GM18498 (cell line): Measurements from ENCODE around the gene CNNM3.
"Not testable (repeated sequence)": the region's sequence is repeated elsewhere in the genome, so short reads cannot be mapped to it uniquely, and the experiment has no call there.

ENCODE experiments used
- ATAC-seq: cut with Tn5 transposase; IDR thresholded peaks from one replicate; pipeline ENCODE4 v1.9.1; 2021; ENCODE audit warnings: mild to moderate bottlenecking, moderate library complexity; ENCODE audit not compliant: unreplicated experiment

The CNNM3 gene

DNA sequence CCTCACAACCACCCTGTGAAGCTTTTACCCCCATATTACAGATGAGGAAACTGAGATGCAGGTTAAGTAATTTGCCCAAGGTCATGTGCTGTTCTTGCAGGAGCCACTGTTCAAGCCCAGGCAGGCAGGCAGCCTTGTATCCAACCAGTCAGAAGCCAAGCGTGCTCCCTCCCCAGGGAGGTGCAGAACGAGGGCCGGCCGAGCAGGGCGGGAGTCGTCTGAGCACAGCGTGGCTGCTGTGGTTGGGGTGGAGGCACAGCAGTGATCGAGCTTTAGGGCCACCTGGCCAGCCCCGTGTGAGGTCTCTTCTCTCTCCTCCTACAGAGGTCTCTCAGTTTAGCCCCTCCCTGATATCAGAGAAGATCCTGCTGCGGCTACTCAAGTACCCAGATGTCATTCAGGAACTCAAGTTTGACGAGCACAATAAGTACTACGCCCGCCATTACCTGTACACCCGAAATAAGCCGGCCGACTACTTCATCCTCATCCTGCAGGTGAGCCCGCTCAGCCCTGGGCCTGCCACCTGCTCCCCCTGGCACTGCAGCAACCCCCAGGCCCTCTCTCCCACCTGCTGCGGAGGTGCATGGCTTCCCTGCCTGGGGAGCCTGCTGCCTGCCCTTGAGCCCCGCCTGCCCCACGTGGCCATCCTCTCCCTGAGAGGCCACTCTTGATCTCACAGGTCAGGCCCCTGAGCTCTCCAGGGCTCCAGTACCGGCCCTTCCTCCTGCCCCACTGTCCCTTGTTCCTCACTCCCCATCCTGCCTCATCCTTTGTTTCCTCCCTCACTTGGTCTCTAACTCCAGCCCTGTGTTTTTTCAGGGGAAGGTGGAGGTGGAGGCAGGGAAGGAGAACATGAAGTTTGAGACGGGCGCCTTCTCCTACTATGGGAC is 17.1 kb upstream of the CNNM3 start:
- ATAC-seq: no peak

DNA sequence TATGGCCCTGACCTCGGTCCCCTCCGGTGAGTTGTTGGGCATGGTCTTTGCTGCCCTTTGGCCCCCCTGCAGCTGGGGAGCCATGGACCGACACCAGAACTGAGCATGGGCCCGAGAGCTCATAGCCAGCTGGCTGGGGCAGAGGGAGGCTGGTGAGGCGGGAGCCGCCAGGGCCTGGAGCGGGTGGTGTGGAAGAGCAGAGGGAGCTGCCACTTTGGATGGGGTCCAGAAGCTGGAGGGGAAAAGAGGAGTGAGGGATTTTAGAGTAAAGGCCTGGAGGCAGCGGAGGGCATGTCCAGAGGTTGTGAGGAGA is 16.5 kb upstream of the CNNM3 start:
- no peak for ATAC-seq

DNA sequence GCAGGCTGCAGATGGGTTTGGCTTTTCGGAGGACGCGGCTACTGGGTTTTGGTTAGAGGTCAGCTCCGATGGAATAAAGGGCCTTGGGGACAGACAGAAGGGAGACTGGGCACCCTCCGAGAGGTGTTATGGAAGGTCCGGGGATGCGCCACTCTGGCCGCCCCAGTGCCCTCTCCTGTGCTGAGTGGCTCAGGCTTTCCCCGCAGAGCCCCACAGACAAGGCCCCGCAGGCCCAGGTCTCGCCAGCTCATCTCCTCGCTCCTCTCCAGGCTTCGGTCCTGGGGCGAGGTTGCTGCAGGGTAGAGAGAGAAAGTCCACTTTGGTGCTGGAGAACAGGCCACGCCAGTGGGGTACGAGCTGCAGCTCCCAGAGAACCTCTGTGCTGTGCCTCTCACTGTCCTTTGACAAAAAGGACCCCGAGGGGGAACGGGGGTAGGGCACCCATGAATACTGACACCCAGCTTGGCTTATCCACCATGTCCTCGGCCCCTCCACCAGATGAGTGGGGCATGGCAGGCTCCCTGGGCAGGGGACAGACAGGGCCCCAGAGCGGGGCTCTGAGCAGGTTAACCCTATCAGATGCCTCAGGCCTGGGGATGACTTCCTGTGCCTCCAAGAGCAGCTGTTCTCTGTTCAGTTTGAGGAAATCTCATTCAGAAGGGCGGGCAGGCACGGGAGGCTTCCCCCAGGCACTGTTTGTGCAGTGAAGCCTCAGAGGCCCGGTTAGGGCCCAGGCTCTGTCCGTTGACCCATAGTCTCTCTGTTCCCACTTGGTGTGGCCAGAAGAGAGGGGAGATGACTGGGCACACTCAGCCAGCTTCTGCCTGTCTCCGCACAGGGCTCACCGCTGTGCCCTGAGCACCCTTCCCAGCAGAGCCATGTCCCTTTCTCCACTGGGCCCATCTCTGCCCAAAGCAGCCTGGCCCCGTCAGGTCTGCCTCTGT is 15.7 kb upstream of the CNNM3 start:
- peak; percentile 22 for ATAC-seq

DNA sequence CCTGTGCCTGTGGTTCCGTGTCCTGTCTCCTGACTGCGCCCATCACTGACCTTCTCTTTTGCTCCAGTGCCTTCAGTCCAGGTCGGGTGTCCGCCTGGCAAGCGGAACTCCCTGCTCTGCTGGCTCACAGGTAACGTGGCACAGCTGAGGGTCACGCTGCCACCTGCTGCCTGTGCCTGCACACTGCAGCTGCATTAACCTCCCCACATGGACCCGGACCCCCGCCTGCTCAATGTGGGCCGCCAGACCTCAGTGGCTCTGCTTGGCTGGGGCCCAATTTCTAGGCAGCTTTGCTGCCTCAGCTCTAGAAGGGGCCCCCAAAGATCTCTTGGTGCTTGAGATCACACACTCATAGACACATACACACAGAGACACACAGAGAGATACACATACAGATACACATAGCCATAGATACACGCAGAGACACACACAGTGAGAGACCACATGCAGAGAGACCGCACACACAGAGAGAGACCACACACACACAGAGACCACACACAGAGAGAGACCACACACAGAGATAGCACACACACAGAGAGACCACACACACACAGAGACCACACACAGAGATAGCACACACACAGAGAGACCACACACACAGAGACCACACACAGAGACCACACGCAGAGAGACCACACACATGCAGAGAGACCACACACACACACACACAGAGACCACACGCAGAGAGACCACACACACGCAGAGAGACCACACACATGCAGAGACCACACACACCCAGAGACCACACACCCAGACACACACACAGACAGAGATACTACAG is 14.9 kb upstream of the CNNM3 start:
- peak; percentile 91 for ATAC-seq

DNA sequence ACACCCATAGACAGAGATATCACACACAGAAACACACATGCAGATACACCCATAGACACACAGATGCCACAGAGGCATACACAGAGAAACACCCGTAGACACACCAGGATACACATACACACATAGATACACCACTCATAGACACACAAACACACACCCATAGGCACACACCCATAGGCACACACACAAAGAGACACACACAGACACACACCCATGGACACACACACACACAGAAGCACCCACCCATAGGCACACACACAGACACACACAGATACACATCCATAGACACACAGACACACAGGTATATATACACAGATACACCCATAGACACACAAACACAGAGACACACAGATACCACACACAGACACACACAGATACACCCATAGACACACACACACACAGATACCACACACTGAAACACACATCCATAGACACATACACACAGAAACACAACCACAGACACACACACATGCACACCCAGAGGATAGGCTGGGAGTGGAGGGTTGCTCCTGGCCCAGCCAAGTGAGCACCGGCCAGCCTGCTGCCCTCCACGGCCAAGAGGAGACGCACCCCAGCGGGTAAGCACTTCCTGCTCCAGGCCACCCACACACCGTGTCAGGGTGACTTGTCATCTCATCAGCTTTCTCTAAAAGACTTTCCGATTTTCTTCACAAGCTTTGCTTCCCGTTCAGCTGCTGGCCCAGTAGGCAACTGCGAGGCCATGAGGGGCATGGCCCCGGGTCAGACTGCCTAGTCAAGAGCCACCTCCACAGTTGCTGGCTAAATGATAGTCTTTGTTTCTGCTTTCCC is 14.1 kb upstream of the CNNM3 start:
- peak; percentile 42 for ATAC-seq

DNA sequence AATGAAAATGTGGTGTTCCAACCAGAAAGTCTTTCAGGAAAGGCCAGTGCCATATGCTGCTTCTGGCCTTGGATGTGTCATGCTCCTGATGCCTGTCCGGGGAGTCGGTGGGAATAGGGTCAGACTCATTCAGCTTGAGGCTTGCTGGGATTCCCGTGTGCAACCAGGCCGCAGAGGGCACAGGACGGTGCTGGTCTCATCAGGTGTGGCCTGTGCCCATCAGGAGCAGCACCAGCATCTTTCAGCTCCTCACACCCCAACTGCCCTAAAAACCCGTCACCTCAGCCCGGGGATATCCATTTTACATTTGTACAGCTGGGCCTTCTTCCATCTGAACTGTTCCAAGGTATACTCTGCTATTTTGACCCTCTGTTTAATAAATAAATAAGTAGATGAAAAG is 13.3 kb upstream of the CNNM3 start:
- no peak for ATAC-seq

DNA sequence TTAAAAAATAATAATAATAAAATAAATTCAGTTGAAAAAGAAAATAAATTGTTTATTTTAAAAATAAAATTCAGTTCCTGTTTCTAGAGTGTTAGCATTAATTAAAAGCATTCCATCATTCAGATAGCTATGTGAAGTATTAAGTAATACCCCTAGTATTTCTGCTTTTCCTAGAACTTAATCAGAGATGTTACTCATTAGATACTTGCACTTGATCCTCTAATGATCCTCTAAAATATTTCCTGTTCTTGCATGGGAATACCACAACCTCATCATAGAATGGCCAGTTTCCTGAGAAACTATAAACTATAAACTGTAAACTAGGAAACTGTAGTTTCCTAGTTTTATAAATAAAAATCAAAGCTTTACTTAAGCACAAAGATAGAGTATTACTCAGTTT is 11.1 kb upstream of the CNNM3 start:
- no peak for ATAC-seq

DNA sequence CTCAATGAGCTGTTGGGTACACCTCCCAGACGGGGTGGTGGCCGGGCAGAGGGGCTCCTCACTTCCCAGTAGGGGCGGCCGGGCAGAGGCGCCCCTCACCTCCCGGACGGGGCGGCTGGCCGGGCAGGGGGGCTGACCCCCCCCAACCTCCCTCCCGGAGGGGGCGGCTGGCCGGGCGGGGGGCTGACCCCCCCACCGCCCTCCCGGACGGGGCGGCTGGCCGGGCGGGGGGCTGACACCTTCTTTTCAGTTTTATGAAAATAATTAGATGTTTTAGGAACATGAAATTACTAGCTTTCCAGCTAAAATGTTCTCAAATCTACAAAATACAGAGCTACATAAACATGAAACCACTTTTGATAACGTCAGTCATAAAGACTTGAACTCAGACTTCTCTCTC is 10.1 kb upstream of the CNNM3 start:
- not testable (repeated sequence) for ATAC-seq

DNA sequence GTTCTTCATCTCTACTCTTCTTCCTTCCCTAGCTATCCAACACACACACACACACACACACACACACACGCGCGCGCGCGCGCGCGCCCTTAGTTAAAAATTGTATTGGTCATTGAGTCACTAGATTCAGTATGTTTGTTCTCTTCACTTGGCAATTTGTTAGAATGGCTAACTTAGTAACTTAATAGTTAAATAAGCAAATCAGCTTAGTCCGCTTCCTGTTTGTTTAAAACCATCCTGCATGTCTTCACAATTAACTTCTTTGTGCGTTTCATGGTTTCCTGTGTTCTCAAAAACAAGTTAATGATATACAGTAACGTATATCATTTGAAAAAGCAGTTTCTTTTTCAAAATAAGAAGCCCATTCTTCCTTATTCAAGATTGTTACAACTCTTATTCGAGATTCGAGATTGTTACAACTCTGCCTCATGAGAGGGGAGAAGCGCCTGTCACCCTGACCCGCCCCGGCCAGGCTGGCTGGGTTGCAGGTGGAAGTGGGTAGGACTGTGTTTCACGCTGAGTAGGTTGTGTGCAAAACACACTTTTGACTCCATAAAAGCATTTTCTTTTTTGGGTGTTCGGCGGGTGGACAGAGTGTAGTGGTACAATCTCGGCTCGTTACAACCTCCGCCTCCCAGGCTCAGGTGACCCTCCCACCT is 9.5 kb upstream of the CNNM3 start:
- no peak for ATAC-seq

DNA sequence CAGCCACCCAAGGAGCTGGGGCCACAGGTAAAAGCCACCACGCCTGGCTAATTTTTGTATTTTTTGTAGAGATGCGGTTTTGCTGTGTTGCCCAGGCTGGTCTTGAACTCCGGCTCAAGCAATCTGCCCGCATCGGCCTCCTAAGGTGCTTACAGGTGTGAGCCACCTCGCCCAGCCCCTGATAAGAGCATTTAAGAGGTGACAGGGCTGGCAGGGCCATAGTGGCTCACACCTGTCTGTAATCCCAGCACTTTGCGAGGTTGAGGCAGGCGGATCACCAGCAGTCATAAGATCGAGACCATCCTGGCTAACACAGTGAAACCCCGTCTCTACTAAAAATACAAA is 9.0 kb upstream of the CNNM3 start:
- no peak for ATAC-seq

DNA sequence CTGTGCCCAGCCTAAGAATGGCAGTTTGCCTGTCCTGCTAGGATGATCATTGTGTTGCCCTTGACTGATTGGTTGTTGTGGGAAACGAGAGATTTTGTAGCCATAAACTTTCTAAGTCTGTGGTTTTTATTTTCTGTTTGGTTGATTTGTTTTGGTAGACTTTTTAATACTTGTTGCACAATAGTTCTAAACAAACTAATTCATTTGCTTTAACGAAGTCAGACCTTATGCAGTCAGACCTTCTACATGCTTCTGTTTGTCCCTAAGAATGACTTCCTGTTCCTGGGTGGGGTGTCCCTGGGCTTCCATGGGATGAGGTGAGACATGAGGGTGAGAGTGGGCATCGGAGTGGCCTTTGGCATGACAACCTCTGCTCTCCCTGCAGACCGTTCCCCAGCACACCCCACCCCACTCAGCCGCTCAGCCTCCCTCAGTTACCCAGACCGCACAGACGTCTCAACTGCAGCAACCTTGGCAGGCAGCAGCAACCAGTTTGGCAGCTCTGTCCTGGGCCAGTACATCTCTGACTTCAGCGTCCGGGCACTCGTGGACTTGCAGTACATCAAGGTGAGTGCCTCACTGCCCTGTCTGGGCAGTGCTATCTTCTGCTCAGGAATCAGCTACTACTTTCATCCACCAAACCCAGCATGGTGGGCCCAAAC is 7.8 kb upstream of the CNNM3 start:
- no peak for ATAC-seq

DNA sequence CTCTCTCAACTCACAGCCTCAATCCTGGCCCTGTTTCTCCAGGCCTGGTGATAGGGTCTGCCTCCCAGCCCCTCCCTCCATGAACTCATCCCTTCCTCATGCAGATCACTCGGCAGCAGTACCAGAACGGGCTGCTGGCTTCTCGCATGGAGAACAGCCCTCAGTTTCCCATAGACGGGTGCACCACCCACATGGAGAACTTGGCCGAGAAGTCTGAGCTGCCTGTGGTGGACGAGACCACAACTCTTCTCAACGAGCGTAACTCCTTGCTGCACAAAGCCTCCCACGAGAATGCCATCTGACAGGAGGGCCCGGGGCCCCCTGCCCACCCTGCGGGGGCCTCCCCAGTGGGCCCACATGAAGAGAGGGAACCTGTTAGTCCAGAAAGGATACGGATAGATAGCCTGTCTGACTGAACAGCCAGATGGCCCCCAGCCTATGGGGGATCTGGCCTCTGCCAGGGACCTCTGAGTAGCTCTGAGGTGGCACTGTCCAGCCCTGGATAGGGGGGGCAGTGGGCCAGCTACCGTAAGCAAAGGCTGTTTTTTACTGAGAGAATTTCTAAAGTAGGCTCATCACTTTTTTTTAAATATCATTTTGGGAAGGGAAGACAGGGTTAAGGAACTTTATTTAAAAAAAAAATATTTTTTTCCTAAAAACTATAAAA is 6.7 kb upstream of the CNNM3 start:
- ATAC-seq: no peak

DNA sequence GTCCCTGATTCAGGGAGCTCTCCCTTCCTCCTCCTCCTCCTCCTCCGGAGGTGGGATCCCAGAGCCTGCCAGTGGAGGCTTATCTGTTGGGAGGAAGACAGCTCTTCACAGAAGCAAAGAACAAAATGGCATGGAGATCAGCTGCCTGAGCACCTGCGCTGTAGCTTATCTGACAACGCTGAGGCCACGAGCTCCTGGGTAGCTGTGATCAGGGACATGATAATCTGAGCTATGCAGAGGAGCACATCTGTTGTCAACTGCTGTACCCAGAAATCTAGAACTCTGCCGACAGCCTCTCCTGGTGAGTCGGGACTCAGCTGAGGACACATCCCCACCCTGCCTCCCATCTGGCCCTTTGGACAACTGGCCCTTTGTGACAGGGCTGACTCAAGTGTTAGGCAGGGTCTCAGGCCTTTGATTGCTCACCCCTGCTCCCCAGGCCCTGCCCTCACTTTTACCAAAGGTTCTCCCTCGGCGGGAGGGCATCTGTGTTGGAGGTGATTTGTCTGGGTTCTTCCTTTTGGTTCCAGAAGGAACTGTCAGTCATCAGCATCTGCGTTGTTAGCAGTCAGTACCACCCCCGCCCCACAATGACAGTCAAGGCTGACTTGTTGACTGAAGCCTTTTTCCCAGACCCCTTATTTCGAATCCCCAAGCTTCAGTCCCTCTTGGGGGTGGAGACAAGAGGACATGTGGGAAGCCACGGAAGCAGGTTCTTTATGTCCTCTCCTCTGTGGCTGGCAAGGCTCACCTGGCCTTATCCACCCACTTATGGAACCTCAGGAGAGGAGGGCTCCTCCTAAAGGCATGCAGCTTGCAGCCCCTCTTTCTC is 5.9 kb upstream of the CNNM3 start:
- no peak for ATAC-seq

DNA sequence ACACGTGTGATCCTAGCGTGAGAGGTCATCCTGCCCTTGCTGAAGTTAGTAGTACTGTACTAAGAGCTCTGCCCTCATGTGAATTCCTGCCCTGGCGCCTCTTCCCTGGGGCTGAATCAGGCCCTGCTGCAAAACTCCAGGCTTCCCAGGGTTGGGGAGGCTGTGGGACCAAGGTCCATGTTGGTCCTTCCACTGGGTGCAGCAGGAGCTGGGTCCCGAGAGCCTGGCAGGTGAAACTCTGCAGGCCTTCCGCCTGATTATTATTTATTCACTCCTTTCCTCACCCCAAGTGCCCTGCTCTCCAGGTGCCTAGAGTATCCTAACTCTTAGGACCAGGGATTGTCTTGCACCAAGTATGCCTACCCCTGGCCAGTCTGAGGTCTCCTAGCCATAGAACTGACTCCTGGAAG is 5.3 kb upstream of the CNNM3 start:
- ATAC-seq: no peak

DNA sequence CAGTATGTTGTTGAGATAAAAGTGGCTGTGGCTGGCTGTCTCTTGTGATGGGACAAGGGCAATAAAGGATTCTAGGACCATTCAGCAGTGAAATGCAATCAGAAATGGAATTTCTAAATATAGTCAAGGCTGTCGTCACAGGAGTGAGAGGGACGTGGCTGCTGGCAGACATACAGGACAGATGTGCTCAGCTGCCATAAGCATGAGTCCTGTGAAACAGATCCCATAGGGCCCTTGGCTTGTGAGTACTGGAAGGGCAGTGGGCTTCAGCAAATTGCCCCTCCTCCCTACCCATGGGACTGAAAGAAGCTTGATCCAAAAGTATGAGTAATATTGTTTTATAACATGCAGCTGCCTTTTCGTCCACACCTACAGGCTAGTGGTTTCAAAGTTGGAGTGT is 4.2 kb upstream of the CNNM3 start:
- no peak for ATAC-seq

DNA sequence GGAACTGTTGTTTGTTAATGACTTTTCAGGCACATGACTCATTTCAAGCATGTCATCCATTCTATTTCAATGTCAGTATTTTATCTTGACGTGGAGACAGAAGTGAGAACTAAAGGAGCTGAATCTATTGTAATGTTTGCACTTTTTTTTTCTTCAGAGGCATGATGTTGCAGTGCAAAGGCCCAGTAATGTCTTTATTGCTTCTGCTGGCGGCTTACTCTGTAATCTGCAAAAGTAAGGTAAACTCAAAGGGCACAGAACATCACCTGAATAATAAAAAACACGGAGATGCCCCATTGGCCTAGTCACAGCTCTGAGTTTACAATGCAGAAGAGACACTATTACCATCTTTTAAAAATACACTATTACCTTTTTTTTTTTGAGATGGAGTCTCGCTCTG is 2.4 kb upstream of the CNNM3 start:
- ATAC-seq: no peak

DNA sequence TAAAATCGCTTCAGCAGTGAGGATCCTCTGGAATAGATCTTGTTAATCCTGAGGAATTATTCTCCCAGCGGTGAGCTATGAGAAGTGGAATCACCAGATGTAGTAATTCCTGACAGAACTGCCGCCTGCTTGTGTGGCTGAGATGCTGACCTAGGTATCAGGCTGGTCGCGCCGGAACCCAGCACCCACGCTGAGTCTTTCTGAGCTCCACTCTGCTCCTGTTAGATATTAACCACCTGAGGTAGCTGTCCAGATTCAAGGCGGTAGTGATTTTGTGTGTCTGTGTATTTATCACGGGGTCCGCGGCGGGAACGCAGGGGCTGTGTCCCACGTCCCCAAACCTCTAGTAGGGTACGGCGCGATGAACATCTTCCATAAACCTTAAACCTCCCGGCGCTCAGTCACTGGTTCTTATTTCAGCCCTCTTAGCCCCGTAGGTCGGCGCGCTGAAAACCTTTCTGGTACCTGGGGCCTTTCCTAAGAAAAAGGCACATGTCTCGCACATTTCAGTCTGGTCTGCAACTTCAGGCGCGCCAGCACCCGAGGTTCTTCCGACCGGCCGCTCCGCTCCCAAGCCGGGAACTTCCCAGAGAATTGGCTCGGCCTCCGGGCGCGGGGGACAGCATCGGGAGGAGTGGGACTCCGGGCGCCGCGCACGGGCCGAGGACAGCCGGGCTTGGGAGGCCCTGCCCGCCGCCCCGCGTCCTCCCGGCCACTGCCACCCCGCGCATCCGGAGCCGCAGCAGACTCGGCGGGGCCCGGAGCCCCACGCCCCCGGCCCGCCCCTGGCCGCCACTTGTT is 542 bp upstream of the CNNM3 start:
- peak; percentile 1 for ATAC-seq
